Testis (tissue), 3 donors: Measurements from ENCODE around the gene CNST. TPM values are rescaled to one million over a fixed set of nuclear protein-coding genes. Genes with fewer than 3 reads are reported as not detected.

ENCODE experiments used
- DNase-seq: peaks from one replicate; pipeline ENCODE4 v3.0.0-alpha.2; 2019
- H3K27ac ChIP-seq, 2 donors: fragments of 200-600 bp; sonication (generic); one replicate each; pipeline ENCODE4 v1.5.1; 2019
- H3K27me3 ChIP-seq: fragments of 200-600 bp; sonication (generic); one replicate; pipeline ENCODE4 v1.5.1; 2019
- H3K36me3 ChIP-seq: fragments of 200-600 bp; sonication (generic); one replicate; pipeline ENCODE4 v1.5.1; 2017; ENCODE audit warnings: low read depth; ENCODE audit errors: missing control alignments
- H3K4me1 ChIP-seq: fragments of 200-600 bp; sonication (generic); one replicate; pipeline ENCODE4 v1.5.1; 2019
- H3K4me3 ChIP-seq, 2 donors: fragments of 200-600 bp; sonication (generic); one replicate each; pipeline ENCODE4 v1.5.1; 2017 to 2019
- H3K9me3 ChIP-seq: fragments of 200-600 bp; sonication (generic); one replicate; pipeline ENCODE4 v1.5.1; 2017
- POLR2A ChIP-seq: fragments of 450-650 bp; IDR thresholded peaks from one replicate; pipeline ENCODE4 v1.6.1; 2017; ENCODE audit warnings: antibody characterized with exemption, mild to moderate bottlenecking, moderate library complexity
- WGBS, 2 donors: methylation state at CpG; one replicate each; pipeline ENCODE4 v1.1.5; 2018; 5-methylcytosine and 5-hydroxymethylcytosine counted together
- intact Hi-C: fragments of 100-400 bp; cut with DNase I; formaldehyde crosslinking; loops from one replicate; pipeline ENCODE4 v1.15.1; 2023; ENCODE audit warnings: low total_unique reads
- polyA plus RNA-seq: library from polyadenylated mRNA; stranded (reverse); fragments of 350-450 nt; fragmentation: Illumina TruSeq; extraction: RNeasy Lipid Tissue Mini Kit (QIAGEN cat#74804); gene quantifications from one replicate; pipeline ENCODE4 v1.2.3, GENCODE V29; 2014; ENCODE audit warnings: low read depth, low replicate concordance; ENCODE audit not compliant: insufficient read depth
- total RNA-seq, 2 donors: library from RNA; depleted of rRNA; stranded (reverse); fragments of >200 nt; gene quantifications; one replicate each; pipeline ENCODE4 v1.2.3, GENCODE V29; 2016
- TF ChIP-seq, protein P1 (sequence below), 3 experiments: fragments of 450-650 bp in 2 of 3; fragments of 200-600 bp in 1 of 3; sonication (generic) in 1 of 3; IDR thresholded peaks; one replicate each; pipeline ENCODE4 v1.5.1; 2016 to 2019; ENCODE audit warnings: antibody characterized with exemption in 3 of 3, mild to moderate bottlenecking in 2 of 3, moderate library complexity in 1 of 3

CNST gene
- total and polyA plus RNA-seq, 3 donors from 2014 or later = 26.6 to 61.6 (median 56.7) TPM

DNA sequence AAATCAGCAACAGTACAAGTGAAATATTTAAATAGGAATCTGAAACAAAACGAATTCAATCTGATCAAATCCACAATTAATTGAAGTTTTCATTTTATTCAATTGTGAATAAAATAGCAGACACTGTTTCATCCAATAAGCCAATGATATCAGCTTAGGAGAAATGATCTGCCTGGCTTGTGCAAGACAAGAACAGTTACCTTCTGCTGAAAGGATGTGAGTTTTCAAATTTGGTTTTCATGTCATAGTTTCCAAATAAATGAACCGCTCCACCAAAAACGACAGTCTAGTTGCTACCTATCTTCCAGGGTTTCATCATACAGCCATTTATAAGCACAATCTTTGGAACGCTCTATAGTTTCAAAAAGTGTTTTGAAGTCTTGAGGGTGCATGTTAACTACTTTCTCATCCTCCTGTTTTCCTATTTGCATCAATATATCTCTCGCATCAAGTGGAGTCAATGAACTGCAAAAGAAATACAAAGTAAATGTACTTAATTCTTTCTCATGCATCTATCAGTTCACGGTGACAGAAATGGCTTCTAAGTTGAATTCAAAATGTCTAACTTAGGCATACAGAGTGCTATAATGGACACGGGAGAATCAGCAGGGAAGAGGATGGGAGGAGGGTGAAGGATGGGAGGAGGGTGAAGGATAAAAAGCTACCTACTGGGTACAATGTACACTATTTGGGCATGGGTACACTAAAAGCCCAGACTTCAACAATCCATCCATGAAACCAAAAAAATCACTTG, 25.3 kb upstream of the CNST start:
- no peak overlapping the region for H3K4me3 ChIP-seq
- 88 to 89% methylated on average over 7 of the region's 7 CpGs for WGBS, 2 donors
- no peaks in the 10 kb centered on the region for H3K4me1 ChIP-seq
- no peak for DNase-seq
- intact Hi-C loops = no loop called here
- no peaks in the 10 kb centered on the region for H3K36me3 ChIP-seq
- H3K27ac ChIP-seq = no peak overlapping the region
- TF ChIP-seq, protein P1, sequence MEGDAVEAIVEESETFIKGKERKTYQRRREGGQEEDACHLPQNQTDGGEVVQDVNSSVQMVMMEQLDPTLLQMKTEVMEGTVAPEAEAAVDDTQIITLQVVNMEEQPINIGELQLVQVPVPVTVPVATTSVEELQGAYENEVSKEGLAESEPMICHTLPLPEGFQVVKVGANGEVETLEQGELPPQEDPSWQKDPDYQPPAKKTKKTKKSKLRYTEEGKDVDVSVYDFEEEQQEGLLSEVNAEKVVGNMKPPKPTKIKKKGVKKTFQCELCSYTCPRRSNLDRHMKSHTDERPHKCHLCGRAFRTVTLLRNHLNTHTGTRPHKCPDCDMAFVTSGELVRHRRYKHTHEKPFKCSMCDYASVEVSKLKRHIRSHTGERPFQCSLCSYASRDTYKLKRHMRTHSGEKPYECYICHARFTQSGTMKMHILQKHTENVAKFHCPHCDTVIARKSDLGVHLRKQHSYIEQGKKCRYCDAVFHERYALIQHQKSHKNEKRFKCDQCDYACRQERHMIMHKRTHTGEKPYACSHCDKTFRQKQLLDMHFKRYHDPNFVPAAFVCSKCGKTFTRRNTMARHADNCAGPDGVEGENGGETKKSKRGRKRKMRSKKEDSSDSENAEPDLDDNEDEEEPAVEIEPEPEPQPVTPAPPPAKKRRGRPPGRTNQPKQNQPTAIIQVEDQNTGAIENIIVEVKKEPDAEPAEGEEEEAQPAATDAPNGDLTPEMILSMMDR (IDR thresholded peaks at IDR 0.05) = no peak
- no peak for TF ChIP-seq POLR2A
- H3K27me3 ChIP-seq = no peaks in the 10 kb centered on the region
- H3K9me3 ChIP-seq = no peaks in the 10 kb centered on the region

DNA sequence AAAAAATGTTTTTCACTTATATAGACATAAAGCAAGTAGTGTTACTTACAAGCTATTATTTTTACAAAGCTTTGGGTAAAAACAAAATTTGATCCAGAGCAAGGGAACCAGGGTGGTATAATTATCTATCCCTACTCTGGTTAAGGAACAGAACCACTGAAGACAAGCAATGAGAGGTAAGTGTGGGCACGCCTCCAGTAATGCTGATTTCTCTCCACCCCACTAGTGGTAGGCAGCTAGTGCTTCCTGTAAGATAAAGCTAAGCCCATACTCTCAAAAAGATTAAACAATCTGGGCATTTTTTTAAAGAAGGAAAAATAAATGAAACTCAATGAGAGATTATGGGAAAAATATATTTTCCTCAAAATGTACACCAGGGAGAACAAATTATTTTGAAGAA, 22.3 kb upstream of the CNST start:
- no peak for DNase-seq
- 80 to 94% methylated on average over 1 of the region's 1 CpG for WGBS, 2 donors
- Histone ChIP-seq H3K4me3 (no peak overlapping the region), H3K9me3 (no peaks in the 10 kb centered on the region), H3K27ac (no peak overlapping the region), H3K36me3 (no peaks in the 10 kb centered on the region), H3K27me3 (no peaks in the 10 kb centered on the region), H3K4me1 (no peaks in the 10 kb centered on the region)
- TF ChIP-seq POLR2A = no peak
- TF ChIP-seq, protein P1 (IDR thresholded peaks at IDR 0.05) = no peak
- intact Hi-C loops = no loop called here

DNA sequence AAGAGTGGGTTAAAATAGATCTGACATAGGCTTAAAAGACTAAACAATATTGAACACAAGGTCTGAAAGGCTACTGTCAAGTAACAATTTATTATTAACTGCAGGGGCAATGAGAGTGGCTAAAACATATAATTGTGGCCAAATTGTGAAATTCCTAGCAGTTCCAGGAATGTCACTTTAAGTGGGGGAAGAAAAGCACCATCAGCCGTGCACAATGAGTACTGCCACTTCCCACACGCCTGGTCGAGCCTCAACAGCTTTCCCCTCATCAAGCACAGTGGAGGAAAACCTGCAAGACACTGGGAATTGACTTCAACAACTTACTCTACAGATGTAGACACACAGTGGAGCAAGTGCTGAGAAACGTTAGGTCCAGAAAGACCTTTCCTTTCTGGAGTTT, 16.6 kb upstream of the CNST start:
- H3K4me1 ChIP-seq = no peaks in the 10 kb centered on the region
- DNase-seq = no peak
- no peaks in the 10 kb centered on the region for H3K27me3 ChIP-seq
- WGBS, 2 donors = 43 to 50% methylated on average over 4 of the region's 4 CpGs
- no peak overlapping the region for H3K27ac ChIP-seq
- H3K36me3 ChIP-seq = no peaks in the 10 kb centered on the region
- no peak overlapping the region for H3K4me3 ChIP-seq
- intact Hi-C loops = no loop called here
- no peaks in the 10 kb centered on the region for H3K9me3 ChIP-seq
- TF ChIP-seq, protein P1 (IDR thresholded peaks at IDR 0.05) = no peak
- TF ChIP-seq POLR2A = no peak

DNA sequence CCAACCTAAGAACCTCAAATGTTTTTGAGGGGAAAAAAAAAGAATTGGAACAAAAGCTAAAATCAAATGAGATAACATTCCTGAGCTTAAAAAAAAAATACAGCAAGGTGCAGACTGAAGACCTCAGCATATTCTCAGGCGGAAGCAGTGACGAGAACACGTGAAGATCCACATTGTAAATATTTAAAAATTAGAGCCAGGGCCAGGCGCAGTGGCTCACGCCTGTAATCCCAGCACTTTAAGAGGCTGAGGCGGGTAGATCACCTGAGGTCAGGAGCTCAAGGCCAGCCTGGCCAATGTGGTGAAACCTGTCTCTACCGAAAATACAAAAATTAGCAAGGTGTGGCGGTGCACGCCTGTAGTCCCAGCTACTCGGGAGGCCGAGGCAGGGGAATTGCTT, 15.9 kb upstream of the CNST start:
- no peaks in the 10 kb centered on the region for H3K36me3 ChIP-seq
- no peaks in the 10 kb centered on the region for H3K9me3 ChIP-seq
- no peak overlapping the region for H3K4me3 ChIP-seq
- no peak for DNase-seq
- no peaks in the 10 kb centered on the region for H3K27me3 ChIP-seq
- intact Hi-C loops = no loop called here
- WGBS, 2 donors = 67 to 74% methylated on average over 11 of the region's 11 CpGs
- no peak overlapping the region for H3K27ac ChIP-seq
- no peak for TF ChIP-seq POLR2A
- TF ChIP-seq, protein P1 (IDR thresholded peaks at IDR 0.05) = no peak
- no peaks in the 10 kb centered on the region for H3K4me1 ChIP-seq

DNA sequence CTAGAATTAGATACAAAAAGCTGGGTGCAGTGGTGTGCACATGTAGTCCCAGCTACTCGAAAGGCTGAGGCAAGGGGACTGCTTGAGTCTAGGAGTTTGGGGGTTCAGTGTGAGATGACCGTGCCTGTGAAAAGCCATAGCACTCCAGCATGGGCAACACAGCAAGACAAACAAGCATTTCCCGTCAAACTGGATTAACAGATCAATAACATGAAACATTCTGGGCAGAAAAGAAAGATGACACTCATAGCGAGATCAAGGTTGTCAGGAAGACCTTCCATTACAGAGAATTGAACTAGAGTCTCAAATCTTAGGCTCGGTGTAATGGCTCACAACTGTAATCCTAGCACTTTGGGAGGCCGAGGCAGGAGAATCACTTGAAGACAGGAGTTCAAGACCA, 14.1 kb upstream of the CNST start:
- intact Hi-C loops = no loop called here
- DNase-seq = no peak
- no peaks in the 10 kb centered on the region for H3K4me1 ChIP-seq
- no peaks in the 10 kb centered on the region for H3K9me3 ChIP-seq
- no peaks in the 10 kb centered on the region for H3K36me3 ChIP-seq
- H3K27me3 ChIP-seq = no peaks in the 10 kb centered on the region
- TF ChIP-seq POLR2A = no peak
- TF ChIP-seq, protein P1 (IDR thresholded peaks at IDR 0.05) = no peak
- H3K4me3 ChIP-seq = no peak overlapping the region
- no peak overlapping the region for H3K27ac ChIP-seq
- 86 to 88% methylated on average over 6 of the region's 6 CpGs for WGBS, 2 donors
